Neural cell (in vitro differentiated cells): ENCODE results near the gene KLRB1.

Experiments
- CTCF ChIP-seq: fragments of 450-650 bp; IDR thresholded peaks from 2 replicates; pipeline ENCODE4 v1.5.1; 2014; ENCODE audit warnings: antibody characterized with exemption, mild to moderate bottlenecking, moderate library complexity; ENCODE audit not compliant: poor library complexity, severe bottlenecking
- EZH2 ChIP-seq: fragments of 200-600, 300-800 bp; shearing (Covaris generic), sonication (generic); IDR thresholded peaks from 2 replicates; pipeline ENCODE4 v1.6.1; 2014; ENCODE audit warnings: antibody characterized with exemption, low read length, borderline replicate concordance, mild to moderate bottlenecking; ENCODE audit not compliant: insufficient read depth, poor library complexity, severe bottlenecking
- MXI1 ChIP-seq: fragments of 450-650 bp; conservative IDR thresholded peaks from 2 replicates; pipeline ENCODE4 v1.6.1; 2014; ENCODE audit warnings: antibody characterized with exemption, mild to moderate bottlenecking; ENCODE audit not compliant: poor library complexity, severe bottlenecking
- POLR2AphosphoS5 ChIP-seq: IDR thresholded peaks from 2 replicates; pipeline ENCODE4 v1.6.1; 2012
- REST ChIP-seq: IDR thresholded peaks from 2 replicates; pipeline ENCODE4 v1.6.1; 2012; ENCODE audit warnings: borderline replicate concordance
- SMC3 ChIP-seq: fragments of 450-650 bp; conservative IDR thresholded peaks from 2 replicates; pipeline ENCODE4 v1.6.1; 2014; ENCODE audit warnings: antibody characterized with exemption, mild to moderate bottlenecking, moderate library complexity; ENCODE audit not compliant: poor library complexity
- TAF1 ChIP-seq: IDR thresholded peaks from 2 replicates; pipeline ENCODE4 v1.6.1; 2012; ENCODE audit warnings: low read depth

- TF ChIP-seq CTCF (no peak), SMC3 (no peak), EZH2 (no peak), REST (no peak), TAF1 (no peak), POLR2AphosphoS5 (no peak), MXI1 (no peak)
These were observed 26.6 kb upstream of the KLRB1 start for GRCh38 chr12:9634177-9634803.
